Measurements from ENCODE around the gene VTI1A.

VTI1A gene

GRCh38 chr10:112658900-112659638 is 212.1 kb downstream of the VTI1A start:
- Histone ChIP-seq H4K20me1 (ENCODE audit: insufficient read depth) (no peaks in the 10 kb centered on the region), H2AFZ (ENCODE audit: low read depth) (no peak overlapping the region), H3K36me3 (ENCODE audit: insufficient read depth) (no peaks in the 10 kb centered on the region), H3K4me2 (no peak overlapping the region), H3K27ac (no peak overlapping the region), H3K4me1 (ENCODE audit: low read depth, poor library complexity, severe bottlenecking) (no peaks in the 10 kb centered on the region), H3K4me3 (IDR thresholded peaks at IDR 0.05; ENCODE audit: insufficient read depth, low read depth, low read length) (no peak overlapping the region), H3K9ac (no peak overlapping the region), H3K79me2 (ENCODE audit: insufficient read depth, low read depth) (no peaks in the 10 kb centered on the region), H3K27me3 (ENCODE audit: insufficient read depth, low read depth) (no peaks in the 10 kb centered on the region)
- TF ChIP-seq CTCF (conservative IDR thresholded peaks at IDR 0.05; ENCODE audit: low read depth, low read length), result no peak

- Histone ChIP-seq H3K27ac (no peak overlapping the region), H3K4me2 (no peak overlapping the region)
Measured at GRCh38 chr10:112663234-112664125, 216.5 kb downstream of the VTI1A start.

GRCh38 chr10:112666094-112666493 is 219.1 kb downstream of the VTI1A start:
- Histone ChIP-seq H3K79me2 (ENCODE audit: insufficient read depth, low read depth) (no peaks in the 10 kb centered on the region), H3K27ac (no peak overlapping the region), H3K4me1 (ENCODE audit: low read depth, poor library complexity, severe bottlenecking) (no peaks in the 10 kb centered on the region), H3K4me3 (IDR thresholded peaks at IDR 0.05; ENCODE audit: insufficient read depth, low read depth, low read length) (no peak overlapping the region), H3K9ac (no peak overlapping the region), H4K20me1 (ENCODE audit: insufficient read depth) (no peaks in the 10 kb centered on the region), H3K27me3 (ENCODE audit: insufficient read depth, low read depth) (no peaks in the 10 kb centered on the region), H3K4me2 (no peak overlapping the region), H2AFZ (ENCODE audit: low read depth) (no peak overlapping the region), H3K36me3 (ENCODE audit: insufficient read depth) (no peaks in the 10 kb centered on the region)
- TF ChIP-seq CTCF (conservative IDR thresholded peaks at IDR 0.05; ENCODE audit: low read depth, low read length), result no peak

More at GRCh38 chr10:112663234-112664125, 216.5 kb downstream of the VTI1A start:
- no peaks in the 10 kb centered on the region for H3K27me3 ChIP-seq (ENCODE audit: insufficient read depth, low read depth)
- H2AFZ ChIP-seq (ENCODE audit: low read depth), result no peak overlapping the region
- H3K36me3 ChIP-seq (ENCODE audit: insufficient read depth), result no peaks in the 10 kb centered on the region
- no peaks in the 10 kb centered on the region for H3K4me1 ChIP-seq (ENCODE audit: low read depth, poor library complexity, severe bottlenecking)
- H3K79me2 ChIP-seq (ENCODE audit: insufficient read depth, low read depth), result no peaks in the 10 kb centered on the region
- no peak for TF ChIP-seq CTCF (conservative IDR thresholded peaks at IDR 0.05; ENCODE audit: low read depth, low read length)
- H3K4me3 ChIP-seq (IDR thresholded peaks at IDR 0.05; ENCODE audit: insufficient read depth, low read depth, low read length), result no peak overlapping the region
- no peak overlapping the region for H3K9ac ChIP-seq
- H4K20me1 ChIP-seq (ENCODE audit: insufficient read depth), result no peaks in the 10 kb centered on the region

GRCh38 chr10:112669989-112670388 is 223.0 kb downstream of the VTI1A start:
- H3K27me3 ChIP-seq (ENCODE audit: insufficient read depth, low read depth), result no peaks in the 10 kb centered on the region
- H3K4me2 ChIP-seq, result no peak overlapping the region
- no peak for TF ChIP-seq CTCF (conservative IDR thresholded peaks at IDR 0.05; ENCODE audit: low read depth, low read length)
- H2AFZ ChIP-seq (ENCODE audit: low read depth), result no peak overlapping the region
- H3K4me1 ChIP-seq (ENCODE audit: low read depth, poor library complexity, severe bottlenecking), result no peaks in the 10 kb centered on the region
- H3K27ac ChIP-seq, result no peak overlapping the region
- H4K20me1 ChIP-seq (ENCODE audit: insufficient read depth), result no peaks in the 10 kb centered on the region
- no peaks in the 10 kb centered on the region for H3K36me3 ChIP-seq (ENCODE audit: insufficient read depth)
- no peaks in the 10 kb centered on the region for H3K79me2 ChIP-seq (ENCODE audit: insufficient read depth, low read depth)
- H3K9ac ChIP-seq, result no peak overlapping the region
- H3K4me3 ChIP-seq (IDR thresholded peaks at IDR 0.05; ENCODE audit: insufficient read depth, low read depth, low read length), result no peak overlapping the region
